Peyer's patch (tissue), 4 donors: ENCODE results near the gene NUDT9.

Experiments used
- CTCF ChIP-seq, 6 experiments: fragments of 450-650 bp in 4 of 6; fragments of 200-600 bp in 2 of 6; sonication (generic) in 1 of 6; IDR thresholded peaks; one replicate each; pipeline ENCODE4 v1.5.1; 2017 to 2019; ENCODE audit warnings: antibody characterized with exemption in 6 of 6, mild to moderate bottlenecking in 3 of 6, moderate library complexity in 1 of 6
- POLR2A ChIP-seq, 2 donors: fragments of 450-650 bp; IDR thresholded peaks; one replicate each; pipeline ENCODE4 v1.5.1; 2017; ENCODE audit warnings: antibody characterized with exemption in 2 of 2, mild to moderate bottlenecking in 2 of 2, moderate library complexity in 2 of 2

- TF ChIP-seq CTCF (IDR thresholded peaks at IDR 0.05) (no peak), POLR2A (IDR thresholded peaks at IDR 0.05) (no peak)
These were observed 6.6 kb downstream of the NUDT9 start for GRCh38 chr4:87428979-87429378.
